Measurements from ENCODE around the gene MED26.

The MED26 gene

GRCh38 chr19:16581971-16582343 is 46.0 kb downstream of the MED26 start:
- no peak overlapping the region for H3K4me3 ChIP-seq (ENCODE audit: low read depth, low read length)
- no peak for TF ChIP-seq CTCF (conservative IDR thresholded peaks at IDR 0.05; ENCODE audit: low read depth, low read length)
- DNase-seq (ENCODE audit: low read depth), result no peak

DNA sequence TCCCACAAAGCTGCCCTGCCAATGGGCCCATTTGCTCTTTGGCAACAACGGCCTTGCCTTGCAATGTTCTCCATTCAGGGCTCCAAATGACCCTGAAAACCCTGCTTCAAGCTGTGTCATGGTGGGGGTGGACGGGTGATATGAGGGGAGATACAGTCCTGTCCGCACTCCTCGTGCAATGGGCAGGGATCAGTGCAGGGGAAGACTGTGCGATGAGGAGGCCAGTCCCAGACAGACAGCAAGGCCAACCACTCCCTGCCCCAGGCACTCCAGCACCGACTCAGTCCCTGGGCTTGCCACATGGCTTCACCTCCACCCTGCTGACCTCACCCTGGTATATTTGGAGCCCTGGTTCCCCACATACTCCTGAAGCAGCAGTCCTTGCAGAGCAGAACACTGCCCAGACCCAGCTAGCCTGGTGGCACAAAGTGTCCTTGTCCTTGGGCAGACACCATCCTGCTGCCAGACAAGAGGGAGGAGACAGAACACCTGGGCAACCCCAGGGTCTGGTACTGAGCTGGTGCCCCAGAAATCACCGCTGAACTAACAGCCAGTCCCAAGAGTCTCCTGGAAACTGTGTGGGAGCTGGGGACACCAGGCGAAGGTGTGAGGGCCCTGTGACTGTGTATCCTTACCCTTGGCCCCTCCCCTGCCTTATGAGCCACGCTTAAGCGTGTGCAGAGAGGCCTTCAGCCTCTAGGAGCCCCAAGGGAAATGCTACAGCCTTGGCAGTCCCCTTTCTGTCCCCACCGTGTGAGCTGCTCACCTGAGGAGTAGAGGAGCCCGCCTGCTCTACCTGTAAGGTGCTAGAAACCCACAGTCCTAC is 46.6 kb downstream of the MED26 start:
- no peak for TF ChIP-seq CTCF (conservative IDR thresholded peaks at IDR 0.05; ENCODE audit: low read depth, low read length)
- DNase-seq (ENCODE audit: low read depth), result no peak
- H3K4me3 ChIP-seq (ENCODE audit: low read depth, low read length), result no peak overlapping the region

DNA sequence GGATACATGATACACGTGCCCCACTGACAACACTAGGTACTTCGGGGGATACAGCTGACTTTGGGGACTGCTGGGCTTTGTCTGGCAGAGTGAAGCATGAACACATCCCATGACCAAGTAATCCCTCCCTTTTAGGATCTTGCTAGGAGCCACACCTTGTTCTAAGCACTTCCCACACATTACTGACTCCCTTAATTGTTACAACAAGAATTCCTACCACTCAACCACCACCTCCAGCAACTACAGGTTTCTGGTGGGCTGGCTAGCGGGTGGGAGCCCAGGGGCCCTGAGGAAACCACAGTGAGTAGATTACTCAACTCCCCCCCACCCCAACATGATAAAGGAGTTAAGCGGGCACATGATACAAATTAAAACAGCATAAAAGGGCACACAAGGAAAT is 48.6 kb downstream of the MED26 start:
- no peak for TF ChIP-seq CTCF (conservative IDR thresholded peaks at IDR 0.05; ENCODE audit: low read depth, low read length)
- no peak for DNase-seq (ENCODE audit: low read depth)
- no peak overlapping the region for H3K4me3 ChIP-seq (ENCODE audit: low read depth, low read length)

- TF ChIP-seq CTCF (conservative IDR thresholded peaks at IDR 0.05; ENCODE audit: low read depth, low read length), result no peak
- DNase-seq (ENCODE audit: low read depth), result no peak
Observed at GRCh38 chr19:16577531-16577985, 50.4 kb downstream of the MED26 start.

DNA sequence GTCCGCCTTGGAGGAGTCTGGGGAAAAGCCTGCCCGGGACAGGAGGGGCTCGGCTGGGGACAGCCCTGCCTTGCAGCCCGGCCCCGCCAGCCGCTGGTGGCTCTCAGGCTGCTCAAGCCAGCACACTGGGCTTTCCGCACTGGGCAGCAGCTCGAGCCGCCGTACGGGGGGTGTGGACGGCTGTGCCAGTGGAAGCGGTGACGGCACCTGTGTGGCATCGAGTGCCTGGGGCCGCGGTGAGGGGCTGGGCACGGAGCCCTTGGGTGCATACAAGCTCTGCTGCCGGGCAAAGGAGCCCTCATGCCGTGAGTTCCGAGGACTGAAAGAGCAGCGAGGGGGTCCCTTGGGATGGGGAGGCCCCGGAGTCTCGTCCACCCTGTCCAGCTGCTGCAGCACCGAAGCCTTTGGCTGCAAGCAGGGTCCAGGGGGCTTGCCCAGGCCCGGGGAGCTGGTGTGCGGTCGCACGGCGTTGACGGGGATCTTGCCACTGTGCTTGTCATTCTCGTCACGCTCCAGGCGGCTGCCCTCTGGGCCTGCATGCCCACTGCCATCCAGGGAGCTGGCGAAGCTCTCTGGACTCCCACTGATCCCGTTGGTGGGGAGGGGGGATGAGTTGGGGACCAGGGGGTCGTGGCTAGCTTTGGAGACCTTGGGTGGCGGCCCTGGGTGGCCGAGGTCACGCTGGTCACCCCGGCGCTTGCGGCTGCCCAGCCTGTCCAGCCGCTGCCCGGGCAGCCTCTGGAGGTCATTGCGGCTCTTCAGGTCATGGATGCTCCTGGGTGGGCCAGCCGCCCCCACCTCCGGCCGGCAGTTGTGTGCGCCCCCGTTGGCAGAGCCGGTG is 51.1 kb downstream of the MED26 start:
- TF ChIP-seq CTCF (conservative IDR thresholded peaks at IDR 0.05; ENCODE audit: low read depth, low read length), result no peak
- H3K4me3 ChIP-seq (ENCODE audit: low read depth, low read length), result no peak overlapping the region
- DNase-seq (ENCODE audit: low read depth), result no peak

More at GRCh38 chr19:16577531-16577985, 50.4 kb downstream of the MED26 start:
- H3K4me3 ChIP-seq (ENCODE audit: low read depth, low read length), result no peak overlapping the region

DNA sequence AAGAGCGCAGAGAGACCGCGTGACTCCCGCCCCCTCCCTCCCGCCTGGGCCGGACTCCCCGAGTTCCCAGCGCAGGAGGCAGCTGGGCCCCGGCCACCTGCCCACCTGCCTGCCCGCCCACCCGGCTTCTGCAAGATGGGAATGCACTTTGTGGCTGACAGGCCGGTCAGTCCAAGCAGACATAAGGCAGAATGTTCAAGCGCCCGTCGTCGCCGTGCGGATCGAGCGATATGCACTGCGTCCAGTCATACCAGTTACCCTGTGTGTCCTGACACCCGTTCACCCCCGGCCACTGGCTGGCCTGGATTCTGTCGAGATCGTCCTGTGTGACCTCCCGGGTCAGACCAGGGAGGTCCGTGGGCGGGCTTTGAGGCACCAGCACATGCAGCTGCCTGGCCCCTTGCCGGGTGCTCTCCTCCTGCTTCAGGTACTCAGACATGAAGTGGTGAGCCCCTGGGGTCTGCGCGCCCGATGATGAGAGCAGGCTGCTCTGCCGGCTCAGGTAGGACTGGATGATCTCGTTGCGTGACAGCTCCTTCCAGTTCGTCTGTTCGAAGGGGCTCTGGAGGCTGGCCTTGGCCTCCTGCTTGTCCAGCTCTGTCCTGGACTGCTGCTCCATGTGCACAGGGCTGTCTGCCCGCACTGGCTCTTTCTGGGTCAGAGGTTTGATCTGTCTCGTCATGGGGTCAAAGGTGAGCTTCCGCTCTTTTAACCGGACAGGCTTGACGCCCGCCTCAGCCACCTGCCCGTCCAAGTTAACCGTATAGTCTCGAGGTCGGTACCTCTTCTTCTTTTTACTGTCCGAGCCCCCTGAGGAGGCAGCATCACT is 51.9 kb downstream of the MED26 start:
- no peak for DNase-seq (ENCODE audit: low read depth)
- TF ChIP-seq CTCF (conservative IDR thresholded peaks at IDR 0.05; ENCODE audit: low read depth, low read length), result no peak
- H3K4me3 ChIP-seq (ENCODE audit: low read depth, low read length), result no peak overlapping the region
